ENCODE measurements around the gene TSC2. TPM values are rescaled to one million over a fixed set of nuclear protein-coding genes. Genes with fewer than 3 reads are reported as not detected.

TSC2 gene
- total RNA-seq, 1 donor from 2014 or later, result 242 TPM

GRCh38 chr16:2082983-2083364, 35.2 kb downstream of the TSC2 start:
- Mint-ChIP-seq H3K4me1 (peaks cover 4% of the 10 kb centered on the region), H3K9me3 (no peaks in the 10 kb centered on the region), H3K27me3 (ENCODE audit: low read depth) (no peaks in the 10 kb centered on the region), H3K27ac (peak overlapping the region; percentile 39), H3K36me3 (peaks cover 7% of the 10 kb centered on the region), H3K4me3 (no peak overlapping the region)
- no peak for DNase-seq (ENCODE audit: low spot score in 2 of 2, unreplicated experiment in 2 of 2)
- TF ChIP-seq CTCF (IDR thresholded peaks at IDR 0.05; ENCODE audit: unreplicated experiment), result no peak

GRCh38 chr16:2083409-2083808, 35.6 kb downstream of the TSC2 start:
- Mint-ChIP-seq H3K27ac (no peak overlapping the region), H3K27me3 (ENCODE audit: low read depth) (no peaks in the 10 kb centered on the region), H3K36me3 (peaks cover 7% of the 10 kb centered on the region), H3K4me1 (peaks cover 4% of the 10 kb centered on the region), H3K9me3 (no peaks in the 10 kb centered on the region), H3K4me3 (no peak overlapping the region)
- DNase-seq (ENCODE audit: low spot score in 2 of 2, unreplicated experiment in 2 of 2), result no peak
- no peak for TF ChIP-seq CTCF (IDR thresholded peaks at IDR 0.05; ENCODE audit: unreplicated experiment)

- no peaks in the 10 kb centered on the region for H3K9me3 Mint-ChIP-seq
- H3K4me1 Mint-ChIP-seq, result peaks cover 4% of the 10 kb centered on the region
- peaks cover 11% of the 10 kb centered on the region for H3K36me3 Mint-ChIP-seq
- TF ChIP-seq CTCF (IDR thresholded peaks at IDR 0.05; ENCODE audit: unreplicated experiment), result no peak
- H3K27me3 Mint-ChIP-seq (ENCODE audit: low read depth), result no peaks in the 10 kb centered on the region
- H3K27ac Mint-ChIP-seq, result no peak overlapping the region
- no peak for DNase-seq (ENCODE audit: low spot score in 2 of 2, unreplicated experiment in 2 of 2)
- no peak overlapping the region for H3K4me3 Mint-ChIP-seq
Measured at GRCh38 chr16:2083876-2084780, 36.3 kb downstream of the TSC2 start.

- H3K36me3 Mint-ChIP-seq, result peaks cover 11% of the 10 kb centered on the region
Measured at GRCh38 chr16:2084895-2085625, 37.3 kb downstream of the TSC2 start.

GRCh38 chr16:2085669-2086068, 37.9 kb downstream of the TSC2 start:
- TF ChIP-seq CTCF (IDR thresholded peaks at IDR 0.05; ENCODE audit: unreplicated experiment), result no peak
- H3K27me3 Mint-ChIP-seq (ENCODE audit: low read depth), result no peaks in the 10 kb centered on the region
- H3K4me3 Mint-ChIP-seq, result no peak overlapping the region
- H3K4me1 Mint-ChIP-seq, result peaks cover 4% of the 10 kb centered on the region
- H3K9me3 Mint-ChIP-seq, result no peaks in the 10 kb centered on the region
- H3K27ac Mint-ChIP-seq, result no peak overlapping the region
- DNase-seq (ENCODE audit: low spot score in 2 of 2, unreplicated experiment in 2 of 2), result no peak
- peaks cover 11% of the 10 kb centered on the region for H3K36me3 Mint-ChIP-seq

More at GRCh38 chr16:2084895-2085625, 37.3 kb downstream of the TSC2 start:
- Mint-ChIP-seq H3K4me3 (no peak overlapping the region), H3K4me1 (peaks cover 4% of the 10 kb centered on the region), H3K27me3 (ENCODE audit: low read depth) (no peaks in the 10 kb centered on the region), H3K27ac (no peak overlapping the region), H3K9me3 (no peaks in the 10 kb centered on the region)
- DNase-seq (ENCODE audit: low spot score in 2 of 2, unreplicated experiment in 2 of 2), result no peak
- TF ChIP-seq CTCF (IDR thresholded peaks at IDR 0.05; ENCODE audit: unreplicated experiment), result no peak
